ENCODE results near the gene SERPINA3.
"Not testable (repeated sequence)": the region's sequence is repeated elsewhere in the genome, so short reads cannot be mapped to it uniquely, and the experiment has no call there.

SERPINA3 gene

DNA sequence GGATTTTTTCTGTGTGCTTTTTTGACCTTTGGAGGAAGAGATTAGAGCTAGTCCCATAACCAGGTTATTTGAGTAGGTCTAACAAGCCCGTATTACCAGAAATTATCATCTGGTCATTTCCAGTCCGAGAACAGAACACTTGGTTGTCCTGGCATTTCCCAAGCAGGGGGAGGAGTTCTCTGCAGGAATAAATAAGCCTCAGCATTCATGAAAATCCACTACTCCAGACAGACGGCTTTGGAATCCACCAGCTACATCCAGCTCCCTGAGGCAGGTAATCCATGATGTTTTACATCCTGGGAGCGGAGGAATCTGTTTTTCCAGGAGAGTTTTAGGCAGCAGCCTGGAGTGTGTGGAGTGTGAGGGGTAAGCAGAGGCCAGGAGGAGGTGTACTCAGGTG is at the start of gene SERPINA3:
TSS of gene SERPINA3 (plus strand) at position 218 of the 400 bp plus-strand sequence. CDS start 2,051 bp downstream, outside the sequence.
- no peak for DNase-seq

- DNase-seq = no peak
Measured at GRCh38 chr14:94562941-94563883, 49.0 kb upstream of the SERPINA3 start.

- no peak for DNase-seq
Measured at GRCh38 chr14:94564381-94564780, 47.8 kb upstream of the SERPINA3 start.

DNA sequence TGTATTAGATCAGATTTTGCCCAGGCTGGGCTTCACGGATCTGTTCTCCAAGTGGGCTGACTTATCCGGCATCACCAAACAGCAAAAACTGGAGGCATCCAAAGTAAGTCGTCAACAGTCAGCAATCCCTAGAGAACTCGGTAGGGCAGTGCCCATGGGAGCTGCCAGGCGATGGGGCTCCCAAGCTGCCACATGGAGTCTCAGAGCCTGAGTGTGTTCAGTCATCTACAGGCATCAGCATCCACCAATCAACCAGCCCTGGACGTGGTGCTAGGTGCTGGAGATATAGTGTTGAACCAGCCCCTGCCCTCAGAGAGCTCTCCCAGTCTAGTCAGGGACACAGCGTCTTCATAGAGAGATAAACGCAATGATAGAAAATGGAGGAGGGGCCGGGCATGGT is 44.0 kb upstream of the SERPINA3 start:
- no peak for DNase-seq

DNA sequence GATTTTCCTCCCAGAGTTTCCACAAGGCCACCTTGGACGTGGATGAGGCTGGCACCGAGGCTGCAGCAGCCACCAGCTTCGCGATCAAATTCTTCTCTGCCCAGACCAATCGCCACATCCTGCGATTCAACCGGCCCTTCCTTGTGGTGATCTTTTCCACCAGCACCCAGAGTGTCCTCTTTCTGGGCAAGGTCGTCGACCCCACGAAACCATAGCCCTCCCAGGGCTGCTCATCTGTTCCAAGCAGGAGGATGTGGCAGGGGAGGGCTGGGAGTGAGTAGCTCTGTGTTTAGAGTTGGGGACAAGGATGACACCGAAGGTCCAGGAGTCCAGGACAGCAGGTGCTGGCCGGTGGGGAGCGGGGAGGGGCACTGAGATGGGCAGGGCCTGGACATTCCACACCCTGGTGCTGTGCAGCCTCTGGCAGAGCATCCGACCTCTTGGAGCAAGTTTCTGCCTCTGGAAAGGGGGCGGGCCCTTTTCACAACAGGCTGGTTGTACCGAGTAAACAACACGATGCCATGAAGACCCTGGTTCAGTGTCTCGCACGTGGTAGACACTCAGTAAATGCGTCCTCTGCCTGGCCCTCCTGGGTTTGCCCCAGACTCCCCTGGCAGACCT is 42.7 kb upstream of the SERPINA3 start:
- DNase-seq = no peak

- no peak for DNase-seq
Measured at GRCh38 chr14:94570002-94570400, 42.2 kb upstream of the SERPINA3 start.

- DNase-seq = no peak
Measured at GRCh38 chr14:94570440-94570839, 41.8 kb upstream of the SERPINA3 start.

GRCh38 chr14:94571395-94571794 is 40.8 kb upstream of the SERPINA3 start:
- no peak for DNase-seq

DNA sequence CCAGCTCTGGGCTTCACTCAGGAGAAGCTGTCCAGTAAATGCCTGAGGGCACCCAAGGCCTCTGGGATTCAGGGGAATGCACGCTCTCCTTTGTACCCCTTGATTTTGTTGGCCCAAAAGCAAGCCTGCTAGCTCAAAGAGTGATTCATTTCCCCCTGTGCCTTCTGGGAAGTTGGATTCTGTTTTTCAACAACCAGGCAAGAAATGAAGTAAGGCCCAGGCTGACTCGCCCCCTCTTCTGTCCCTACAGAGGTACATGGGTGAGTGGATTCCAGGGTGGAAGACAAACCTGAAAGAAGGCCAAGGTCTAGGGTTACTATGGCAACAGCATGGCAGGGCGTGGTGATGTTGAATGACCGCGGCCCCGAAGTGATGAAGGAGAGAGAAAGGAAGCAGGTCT is 40.2 kb upstream of the SERPINA3 start:
- DNase-seq = no peak

DNA sequence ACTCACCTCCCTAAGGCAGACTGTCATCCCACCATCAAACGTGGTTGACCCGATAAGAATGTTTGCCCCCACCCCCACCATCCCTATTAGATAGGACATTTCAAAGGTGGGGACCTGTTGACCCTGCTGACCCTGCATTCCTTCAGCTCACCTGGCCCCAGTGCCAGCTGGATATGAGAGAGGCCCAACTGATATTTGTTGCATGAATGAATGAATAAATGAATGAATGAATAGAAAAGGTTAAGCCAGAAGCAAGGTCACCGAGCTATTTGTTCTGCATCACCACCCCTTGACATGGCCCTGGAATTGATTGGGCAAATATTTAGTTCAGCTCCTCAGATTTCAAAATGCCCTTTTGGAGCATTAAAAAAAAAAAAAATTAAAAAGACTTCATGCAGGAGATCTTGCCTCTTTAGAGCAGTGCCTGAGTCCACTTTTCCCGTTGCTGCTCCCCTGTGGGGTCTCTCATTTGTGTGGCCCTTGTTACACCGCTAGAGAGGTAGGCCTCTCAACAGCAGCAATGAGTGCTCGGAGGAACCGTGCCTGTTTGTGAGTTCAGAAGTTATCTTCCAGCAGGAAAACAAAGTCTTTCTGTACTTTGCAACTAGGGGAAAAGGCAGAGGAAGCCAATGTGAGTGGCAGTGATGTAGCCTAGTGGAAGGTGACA is 39.4 kb upstream of the SERPINA3 start:
- DNase-seq = no peak

- DNase-seq = no peak
Measured at GRCh38 chr14:94573475-94574277, 38.5 kb upstream of the SERPINA3 start.

DNA sequence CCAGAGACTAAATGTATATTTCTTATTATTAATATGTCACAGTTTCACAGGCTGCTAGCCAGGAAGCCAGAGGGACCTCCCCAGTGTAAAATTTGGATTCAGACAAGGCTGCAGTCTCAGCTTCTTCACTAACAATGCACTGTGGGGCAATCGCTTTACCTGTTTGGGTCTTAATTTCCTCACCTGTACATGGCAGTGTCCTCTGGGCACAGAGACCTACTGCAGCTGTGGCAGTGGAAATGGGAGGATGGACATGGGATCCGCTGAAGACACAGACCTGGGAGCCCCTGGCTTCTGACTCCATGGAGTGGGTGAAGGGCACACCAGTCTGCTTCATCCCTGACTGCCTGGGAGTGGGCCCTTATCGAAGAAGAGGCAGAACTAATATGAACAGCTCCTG is 37.9 kb upstream of the SERPINA3 start:
- no peak for DNase-seq

DNA sequence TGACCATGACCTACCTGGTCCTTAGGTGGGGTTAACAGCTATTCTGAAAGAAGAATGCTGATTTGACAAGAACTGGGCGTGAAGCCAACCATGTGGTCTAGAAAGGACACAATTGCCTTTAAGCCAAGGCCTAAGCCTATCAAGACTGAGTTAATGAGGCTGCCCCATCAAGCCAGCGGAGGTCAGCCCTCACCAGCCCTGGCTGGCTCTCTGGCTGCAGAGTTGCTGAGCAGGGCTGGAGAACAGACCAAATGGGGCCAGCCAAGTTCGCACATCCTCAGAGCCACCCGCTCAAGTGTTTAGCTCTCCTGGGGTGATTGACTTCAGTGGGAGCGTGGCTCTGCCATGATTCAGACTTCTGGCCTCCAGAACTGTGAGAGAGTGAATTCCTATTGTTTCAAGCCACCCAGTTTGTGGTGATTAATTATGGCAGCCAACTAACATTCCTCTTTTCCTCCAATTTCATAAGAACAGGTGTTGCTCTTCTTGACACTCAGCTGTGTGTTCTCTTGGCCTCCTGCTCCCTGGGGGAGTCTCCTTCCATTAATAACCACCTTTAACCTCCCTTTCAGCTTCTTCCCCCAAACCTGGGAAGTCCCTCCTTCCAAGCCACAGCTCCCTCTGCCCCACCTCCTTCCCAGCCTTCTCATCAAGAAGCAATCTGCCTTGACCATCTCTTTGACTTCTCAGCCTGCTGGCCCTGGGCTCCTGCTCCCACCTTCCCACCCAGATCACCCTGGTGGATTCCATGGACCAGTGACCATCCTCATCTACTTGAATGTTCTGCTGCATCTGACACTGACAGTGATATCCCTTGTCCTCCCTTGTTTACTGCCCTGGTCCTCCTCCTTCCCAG is 36.2 kb upstream of the SERPINA3 start:
- DNase-seq = no peak

GRCh38 chr14:94577472-94577871 is 34.7 kb upstream of the SERPINA3 start:
- not testable (repeated sequence) for DNase-seq

DNA sequence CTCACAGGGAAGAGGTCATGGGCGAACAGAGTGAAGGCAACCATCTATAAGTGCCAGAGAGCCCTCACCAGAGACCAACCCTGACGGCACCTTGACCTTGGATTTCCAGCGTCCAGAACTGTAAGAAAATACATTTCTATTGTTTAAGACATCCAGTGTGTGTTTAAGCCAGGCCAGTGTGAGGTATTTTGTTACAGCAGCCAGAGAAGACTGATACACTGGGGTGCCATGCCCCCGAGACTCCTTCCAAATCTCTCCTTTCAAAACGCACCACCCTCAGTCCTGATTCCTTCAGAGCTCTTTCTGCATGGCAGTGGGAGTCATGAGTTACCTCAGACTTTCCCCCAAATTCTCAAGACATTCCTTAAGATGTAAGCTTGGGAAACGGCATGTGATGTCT is 33.5 kb upstream of the SERPINA3 start:
- no peak for DNase-seq

DNA sequence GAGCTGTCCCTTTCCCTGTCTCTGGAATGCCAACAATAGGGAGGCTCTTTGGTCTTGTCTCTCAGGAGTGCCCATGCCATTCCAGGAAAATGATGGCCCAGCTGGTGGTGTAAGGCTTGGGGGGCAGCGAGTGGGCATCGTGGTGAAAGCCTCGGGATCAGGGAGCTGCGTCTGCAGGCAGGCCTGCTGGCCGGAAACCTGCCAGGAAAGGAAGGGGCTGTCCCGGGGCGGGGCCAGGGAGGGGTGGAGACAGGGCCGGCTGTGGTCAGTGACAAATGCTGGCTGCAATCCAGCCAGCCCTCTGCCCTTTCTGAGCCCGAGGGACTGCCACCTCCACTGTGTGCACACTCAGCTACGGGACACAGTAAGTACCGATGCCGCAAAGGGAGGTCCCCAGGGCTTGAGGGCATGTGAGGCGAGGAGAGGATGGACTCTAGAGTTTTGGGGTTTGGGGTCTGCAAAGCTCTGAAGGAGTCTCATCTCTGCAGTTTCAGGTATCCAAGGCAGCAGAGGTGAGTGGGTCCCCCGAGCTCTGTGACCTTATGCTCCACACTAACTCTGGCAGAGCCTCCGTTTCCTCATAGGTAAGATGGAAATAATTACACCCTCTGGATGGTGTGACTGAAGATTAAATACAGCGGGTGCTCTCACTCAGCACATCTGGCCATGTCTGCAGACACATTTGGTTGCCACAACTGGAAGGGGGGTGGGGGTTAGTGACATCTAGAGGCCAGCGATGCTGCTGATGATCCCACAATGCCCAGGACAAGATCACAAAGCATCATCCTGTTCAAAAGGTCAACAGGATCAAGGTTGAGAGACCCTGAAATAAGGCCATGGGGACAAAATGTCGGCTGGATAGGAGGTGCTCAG is 30.8 kb upstream of the SERPINA3 start, which contains the start of gene SERPINA5:
TSS of gene SERPINA5 (plus strand) at position 300 of the 873 bp plus-strand sequence. CDS start 5,937 bp downstream, outside the sequence.
- DNase-seq = no peak

DNA sequence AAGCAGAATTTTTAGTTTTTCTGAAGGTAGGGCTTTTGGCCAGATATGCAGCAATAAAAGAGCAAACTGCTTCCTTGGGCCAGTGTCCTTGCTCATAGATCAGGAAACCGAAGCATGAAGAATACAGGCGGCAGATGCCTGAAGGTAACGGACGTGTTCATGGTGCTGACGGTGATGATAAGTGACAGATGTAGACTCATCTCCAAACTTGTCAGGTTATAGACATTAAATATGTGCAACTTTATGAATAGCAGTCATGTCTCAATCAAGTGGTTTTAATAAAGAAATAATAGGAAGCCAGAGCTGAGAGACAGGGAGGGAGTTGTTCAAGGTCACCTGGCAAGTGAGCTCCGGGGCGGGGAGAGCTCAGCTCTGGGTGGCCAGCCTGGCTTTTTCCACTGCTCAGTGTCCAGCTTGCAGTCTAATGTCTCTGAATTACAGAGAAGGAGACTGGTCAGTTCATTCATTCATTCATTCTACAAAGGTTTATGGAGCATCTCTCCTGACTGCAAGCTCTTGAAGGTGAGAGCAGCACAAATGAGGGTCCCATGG is 29.9 kb upstream of the SERPINA3 start:
- DNase-seq = no peak

GRCh38 chr14:94582851-94583250 is 29.3 kb upstream of the SERPINA3 start:
- DNase-seq = no peak

- DNase-seq = no peak
Measured at GRCh38 chr14:94583557-94583956, 28.6 kb upstream of the SERPINA3 start.

DNA sequence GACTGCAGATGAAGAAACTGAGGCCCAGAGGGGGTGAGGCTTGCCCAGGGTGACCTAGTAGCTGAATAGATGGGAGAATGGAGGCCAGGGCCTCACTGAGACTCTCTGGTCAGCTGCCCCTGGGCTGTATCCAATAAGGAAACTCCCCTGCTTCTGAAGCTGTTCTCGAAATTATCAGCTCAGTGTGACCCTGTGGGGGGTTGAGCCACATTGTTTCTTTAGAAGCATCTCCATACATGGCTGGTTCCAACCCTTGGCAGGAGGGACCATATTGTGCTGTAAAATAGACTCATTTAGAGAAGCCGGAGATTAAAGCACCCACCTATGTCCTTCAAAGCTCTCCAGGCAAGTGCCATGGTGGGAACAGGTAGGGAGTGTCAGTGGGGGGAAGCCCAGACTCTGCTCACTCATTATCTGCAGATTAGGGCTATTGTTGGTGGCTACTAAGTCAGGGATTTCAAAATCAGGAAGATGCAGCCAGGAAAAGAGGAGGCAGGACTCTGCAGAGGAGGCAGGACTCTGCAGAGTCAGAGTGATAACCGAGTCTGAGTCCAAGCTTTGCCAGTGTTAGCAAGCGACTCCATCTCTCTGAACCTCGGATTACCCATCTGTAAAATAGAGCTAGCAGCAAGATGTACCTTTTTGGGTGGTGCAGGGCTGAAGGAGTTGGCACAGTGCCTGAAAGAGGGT is 27.5 kb upstream of the SERPINA3 start:
- no peak for DNase-seq

Data from NCI-H524 treated with DMSO at 0.1 percent for 48 hours (cell line).